ENCODE measurements around the gene PGBD5. TPM values are rescaled to one million over a fixed set of nuclear protein-coding genes. Genes with fewer than 3 reads are reported as not detected.

PGBD5 gene
- polyA plus RNA-seq, 1 donor (not counting 4 experiments of a cell fraction or from before 2014, with no cell fraction given) = 0.28 TPM

DNA sequence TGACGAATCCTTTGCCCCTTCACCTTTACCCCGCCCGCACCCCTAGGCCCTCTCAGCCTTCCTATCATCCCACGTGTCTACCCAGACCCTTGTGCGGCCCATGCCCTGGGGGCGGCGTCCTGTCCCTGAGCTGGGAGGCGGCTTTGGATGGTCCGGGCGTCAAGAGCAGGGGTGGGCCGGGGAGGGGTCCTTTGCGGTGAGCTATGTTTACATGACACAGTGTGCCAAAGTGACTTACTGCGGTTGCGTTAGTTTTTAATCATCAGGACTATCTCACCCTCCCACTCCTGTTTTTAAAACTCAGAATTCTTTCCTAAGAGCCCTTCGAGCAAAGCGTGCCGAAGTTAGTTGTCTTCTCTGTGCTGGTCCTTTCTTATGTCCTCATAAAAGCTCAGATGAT lies 144.6 kb downstream of the PGBD5 start:
- Histone ChIP-seq H3K4me1 (ENCODE audit: control insufficient read depth, extremely low read depth, insufficient read depth, low read length) (no peaks in the 10 kb centered on the region), H3K9me1 (ENCODE audit: control insufficient read depth, extremely low read depth, insufficient read depth, low read length) (no peaks in the 10 kb centered on the region), H3K9ac (ENCODE audit: control insufficient read depth, extremely low read depth, insufficient read depth, low read length) (no peak overlapping the region), H3K27me3 (ENCODE audit: control insufficient read depth, extremely low read depth, insufficient read depth, low read length) (no peaks in the 10 kb centered on the region), H3K4me3 (ENCODE audit: control insufficient read depth in 2 of 3, extremely low read depth in 1 of 3, insufficient read depth in 2 of 3, low read depth in 1 of 3, low read length in 3 of 3) (no peak overlapping the region), H3K79me2 (ENCODE audit: control insufficient read depth, insufficient read depth, low read length) (no peaks in the 10 kb centered on the region), H4K20me1 (ENCODE audit: control insufficient read depth, extremely low read depth, insufficient read depth, low read length) (peaks cover 2% of the 10 kb centered on the region), H2AFZ (ENCODE audit: control insufficient read depth, low read length) (no peak overlapping the region), H3K27ac (ENCODE audit: control insufficient read depth, insufficient read depth, low read length) (no peak overlapping the region), H3K36me3 (ENCODE audit: control insufficient read depth in 2 of 2, extremely low read depth in 1 of 2, insufficient read depth in 2 of 2, low read length in 2 of 2) (peaks cover 12 to 24% of the 10 kb centered on the region in 2 experiments), H3K4me2 (ENCODE audit: control insufficient read depth, extremely low read depth, insufficient read depth, low read depth, low read length) (no peak overlapping the region), H3K9me3 (ENCODE audit: control insufficient read depth, low read depth, low read length) (no peaks in the 10 kb centered on the region)
- DNase-seq (ENCODE audit: low read depth, low spot score) (no peak), FAIRE-seq (no peak)
- dilution Hi-C loops (cut with MboI; ENCODE audit: extremely low pct_ligation_motif_present, low sequenced_read_pairs) = no loop called here
- TF ChIP-seq EZH2 (IDR thresholded peaks at IDR 0.05; ENCODE audit: low read length) = no peak
- TF ChIP-seq, protein P1, sequence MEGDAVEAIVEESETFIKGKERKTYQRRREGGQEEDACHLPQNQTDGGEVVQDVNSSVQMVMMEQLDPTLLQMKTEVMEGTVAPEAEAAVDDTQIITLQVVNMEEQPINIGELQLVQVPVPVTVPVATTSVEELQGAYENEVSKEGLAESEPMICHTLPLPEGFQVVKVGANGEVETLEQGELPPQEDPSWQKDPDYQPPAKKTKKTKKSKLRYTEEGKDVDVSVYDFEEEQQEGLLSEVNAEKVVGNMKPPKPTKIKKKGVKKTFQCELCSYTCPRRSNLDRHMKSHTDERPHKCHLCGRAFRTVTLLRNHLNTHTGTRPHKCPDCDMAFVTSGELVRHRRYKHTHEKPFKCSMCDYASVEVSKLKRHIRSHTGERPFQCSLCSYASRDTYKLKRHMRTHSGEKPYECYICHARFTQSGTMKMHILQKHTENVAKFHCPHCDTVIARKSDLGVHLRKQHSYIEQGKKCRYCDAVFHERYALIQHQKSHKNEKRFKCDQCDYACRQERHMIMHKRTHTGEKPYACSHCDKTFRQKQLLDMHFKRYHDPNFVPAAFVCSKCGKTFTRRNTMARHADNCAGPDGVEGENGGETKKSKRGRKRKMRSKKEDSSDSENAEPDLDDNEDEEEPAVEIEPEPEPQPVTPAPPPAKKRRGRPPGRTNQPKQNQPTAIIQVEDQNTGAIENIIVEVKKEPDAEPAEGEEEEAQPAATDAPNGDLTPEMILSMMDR (optimal IDR thresholded peaks at IDR 0.05 in 1 of 3, IDR thresholded peaks at IDR 0.05 in 1 of 3, conservative IDR thresholded peaks at IDR 0.05 in 1 of 3; ENCODE audit: extremely low read depth in 1 of 3, insufficient read depth in 2 of 3, low read length in 3 of 3) = no peak

DNA sequence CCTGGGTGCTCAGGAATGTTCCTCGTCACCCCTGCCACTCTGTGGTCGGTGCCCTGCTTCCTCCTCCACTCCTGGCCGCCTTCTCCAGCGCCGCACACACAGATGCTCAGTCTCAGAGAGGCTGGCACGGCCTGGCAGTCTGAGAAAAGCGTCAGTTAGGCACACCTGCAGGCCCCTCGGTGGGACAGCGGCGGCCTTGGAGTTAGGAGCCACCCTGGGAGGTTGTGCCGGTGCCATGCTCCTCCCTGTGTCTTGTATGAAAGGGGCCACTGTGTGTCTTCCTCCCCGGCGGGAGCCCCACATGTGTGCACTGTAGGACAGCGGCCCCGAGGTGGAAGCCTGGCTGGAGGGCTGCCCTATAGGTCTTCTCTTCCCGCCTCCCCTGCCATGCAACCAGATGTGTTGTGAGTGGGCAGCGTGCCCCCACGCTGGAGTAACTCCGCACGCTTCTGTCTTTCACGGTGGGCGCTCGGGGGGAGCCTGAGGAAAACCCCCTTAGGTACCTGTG lies 145.2 kb downstream of the PGBD5 start:
- Histone ChIP-seq H3K4me2 (ENCODE audit: control insufficient read depth, extremely low read depth, insufficient read depth, low read depth, low read length) (no peak overlapping the region), H4K20me1 (ENCODE audit: control insufficient read depth, extremely low read depth, insufficient read depth, low read length) (peaks cover 2% of the 10 kb centered on the region), H3K4me3 (ENCODE audit: control insufficient read depth in 2 of 3, extremely low read depth in 1 of 3, insufficient read depth in 2 of 3, low read depth in 1 of 3, low read length in 3 of 3) (no peak overlapping the region), H3K9ac (ENCODE audit: control insufficient read depth, extremely low read depth, insufficient read depth, low read length) (no peak overlapping the region), H3K27ac (ENCODE audit: control insufficient read depth, insufficient read depth, low read length) (no peak overlapping the region), H3K9me3 (ENCODE audit: control insufficient read depth, low read depth, low read length) (no peaks in the 10 kb centered on the region), H3K4me1 (ENCODE audit: control insufficient read depth, extremely low read depth, insufficient read depth, low read length) (no peaks in the 10 kb centered on the region), H2AFZ (ENCODE audit: control insufficient read depth, low read length) (no peak overlapping the region), H3K27me3 (ENCODE audit: control insufficient read depth, extremely low read depth, insufficient read depth, low read length) (no peaks in the 10 kb centered on the region), H3K9me1 (ENCODE audit: control insufficient read depth, extremely low read depth, insufficient read depth, low read length) (no peaks in the 10 kb centered on the region), H3K36me3 (ENCODE audit: control insufficient read depth in 2 of 2, extremely low read depth in 1 of 2, insufficient read depth in 2 of 2, low read length in 2 of 2) (peaks cover 17 to 29% of the 10 kb centered on the region in 2 experiments), H3K79me2 (ENCODE audit: control insufficient read depth, insufficient read depth, low read length) (no peaks in the 10 kb centered on the region)
- dilution Hi-C loops (cut with MboI; ENCODE audit: extremely low pct_ligation_motif_present, low sequenced_read_pairs) = no loop called here
- FAIRE-seq = no peak
- TF ChIP-seq, protein P1 (optimal IDR thresholded peaks at IDR 0.05 in 1 of 3, IDR thresholded peaks at IDR 0.05 in 1 of 3, conservative IDR thresholded peaks at IDR 0.05 in 1 of 3; ENCODE audit: extremely low read depth in 1 of 3, insufficient read depth in 2 of 3, low read length in 3 of 3) = no peak
- no peak for TF ChIP-seq EZH2 (IDR thresholded peaks at IDR 0.05; ENCODE audit: low read length)
- no peak for DNase-seq (ENCODE audit: low read depth, low spot score)

Data from keratinocyte (primary cell).